Karpas-422 (cell line): ENCODE data around the gene HTT. TPM values are rescaled to one million over a fixed set of nuclear protein-coding genes. Genes with fewer than 3 reads are reported as not detected.

Experiments used
- DNase-seq: peaks from one replicate; pipeline ENCODE4 v3.0.0-alpha.2; 2015
- H2AFZ ChIP-seq: fragments of 200-600 bp; sonication (generic); 2 replicates; pipeline ENCODE4 v1.6.1; 2014; ENCODE audit warnings: antibody characterized with exemption, low read length, mixed read lengths
- H3K27ac ChIP-seq: fragments of 200-600 bp; sonication (generic); 2 replicates; pipeline ENCODE4 v1.5.1; 2014; ENCODE audit warnings: mild to moderate bottlenecking, low read length, moderate library complexity
- H3K27me3 ChIP-seq: fragments of 200-600 bp; sonication (generic); 2 replicates; pipeline ENCODE4 v1.6.1; 2014; ENCODE audit warnings: low read length, mixed read lengths
- H3K36me3 ChIP-seq: fragments of 200-600 bp; sonication (generic); 2 replicates; pipeline ENCODE4 v1.6.1; 2014; ENCODE audit warnings: low read length, mixed read lengths; ENCODE audit not compliant: insufficient read depth
- H3K4me1 ChIP-seq: fragments of 200-600 bp; sonication (generic); 2 replicates; pipeline ENCODE4 v1.6.1; 2014; ENCODE audit warnings: mild to moderate bottlenecking, low read length, mixed read lengths
- H3K4me2 ChIP-seq: fragments of 200-600 bp; sonication (generic); 2 replicates; pipeline ENCODE4 v1.6.1; 2014; ENCODE audit warnings: low read length, low read depth, mild to moderate bottlenecking; ENCODE audit not compliant: poor library complexity, severe bottlenecking
- H3K4me3 ChIP-seq: fragments of 200-600 bp; sonication (generic); 2 replicates; pipeline ENCODE4 v1.5.1; 2014; ENCODE audit warnings: mild to moderate bottlenecking, antibody characterized with exemption, low read length, mixed read lengths
- H3K79me2 ChIP-seq: fragments of 200-600 bp; sonication (generic); 2 replicates; pipeline ENCODE4 v1.6.1; 2014; ENCODE audit warnings: mild to moderate bottlenecking, low read length, mixed read lengths
- H3K9ac ChIP-seq: fragments of 200-600 bp; sonication (generic); 2 replicates; pipeline ENCODE4 v1.6.0; 2014; ENCODE audit warnings: low read length
- H3K9me2 ChIP-seq: fragments of 200-600 bp; sonication (generic), shearing (Covaris generic); replicated peaks from 2 replicates; pipeline ENCODE4 v1.6.0; 2014; ENCODE audit warnings: mild to moderate bottlenecking, low read length, moderate library complexity; ENCODE audit not compliant: insufficient read depth
- H3K9me3 ChIP-seq: fragments of 300-700, 200-600 bp; sonication (generic); 2 replicates; pipeline ENCODE4 v1.6.1; 2014; ENCODE audit warnings: low read length, mixed read lengths
- H4K20me1 ChIP-seq: fragments of 200-600 bp; sonication (generic); 2 replicates; pipeline ENCODE4 v1.6.1; 2014; ENCODE audit warnings: mild to moderate bottlenecking, antibody characterized with exemption, low read length, low read depth; ENCODE audit not compliant: insufficient read depth
- total RNA-seq: library from RNA; depleted of rRNA; stranded (reverse); fragments of >200 nt; shearing (Covaris generic); gene quantifications from 2 replicates; pipeline ENCODE4 v1.2.3, GENCODE V29; 2014; ENCODE audit warnings: low replicate concordance

HTT gene
- total RNA-seq, 1 experiment from 2014 or later: 24.8 TPM

- no peak overlapping the region for H3K9ac ChIP-seq
These were observed 149.7 kb downstream of the HTT start for GRCh38 chr4:3223956-3224748.

DNA sequence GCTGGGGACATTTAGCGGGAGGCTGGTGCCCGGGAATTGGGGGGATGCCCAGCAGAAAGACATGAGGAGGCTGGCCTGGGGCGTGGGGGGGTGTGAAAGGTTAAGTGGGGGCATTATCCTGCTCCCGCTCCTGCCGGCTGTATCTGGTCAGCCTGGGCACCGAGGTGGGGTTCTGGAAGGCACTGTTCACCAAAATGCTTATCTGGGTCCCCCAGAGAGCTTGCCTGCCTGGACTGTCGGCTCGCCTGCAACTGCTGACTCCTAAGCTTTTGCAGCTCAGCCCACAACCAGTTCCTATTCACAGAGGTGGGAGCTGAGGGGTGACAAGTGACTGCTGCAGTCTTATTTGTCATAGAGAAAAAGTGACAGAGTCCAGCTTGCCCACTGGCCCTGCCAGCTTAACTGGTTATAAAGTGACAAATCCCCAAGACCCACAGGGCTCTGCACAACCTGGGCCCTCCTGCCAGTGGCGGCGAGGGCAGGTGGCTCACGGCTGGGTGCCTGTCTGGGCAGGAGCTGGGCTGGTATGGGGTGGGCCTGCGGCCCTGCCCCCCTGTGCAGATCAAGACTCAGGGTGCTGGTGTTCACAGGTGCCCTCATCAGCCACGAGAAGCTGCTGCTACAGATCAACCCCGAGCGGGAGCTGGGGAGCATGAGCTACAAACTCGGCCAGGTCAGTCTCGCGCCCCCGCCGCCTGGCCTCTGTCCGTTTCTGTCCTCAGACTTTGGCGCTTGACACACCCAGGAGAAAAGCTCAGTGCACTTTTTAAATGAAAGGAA lies 150.8 kb downstream of the HTT start:
- no peak overlapping the region for H3K4me2 ChIP-seq
- no peak overlapping the region for H3K4me3 ChIP-seq
- no peaks in the 10 kb centered on the region for H3K4me1 ChIP-seq
- H3K27ac ChIP-seq: no peak overlapping the region
- H3K9ac ChIP-seq: no peak overlapping the region
- no peak for DNase-seq
- no peaks in the 10 kb centered on the region for H3K9me3 ChIP-seq
- 0 out of 2 replicates have a peak, but pooled peaks cover 3% of the 10 kb centered on the region for H4K20me1 ChIP-seq
- no peak overlapping the region for H2AFZ ChIP-seq
- H3K9me2 ChIP-seq: no peaks in the 10 kb centered on the region
- no peaks in the 10 kb centered on the region for H3K27me3 ChIP-seq
- no peaks in the 10 kb centered on the region for H3K79me2 ChIP-seq
- peaks cover 20% of the 10 kb centered on the region for H3K36me3 ChIP-seq

More at GRCh38 chr4:3223956-3224748, 149.7 kb downstream of the HTT start:
- no peaks in the 10 kb centered on the region for H3K79me2 ChIP-seq
- peaks cover 15% of the 10 kb centered on the region for H3K36me3 ChIP-seq
- H3K27ac ChIP-seq: no peak overlapping the region
- H3K9me2 ChIP-seq: no peaks in the 10 kb centered on the region
- no peak overlapping the region for H3K4me3 ChIP-seq
- no peak overlapping the region for H3K4me2 ChIP-seq
- H4K20me1 ChIP-seq: 0 out of 2 replicates have a peak, but pooled peaks cover 3% of the 10 kb centered on the region
- no peak for DNase-seq
- H3K27me3 ChIP-seq: no peaks in the 10 kb centered on the region
- H3K9me3 ChIP-seq: no peaks in the 10 kb centered on the region
- no peak overlapping the region for H2AFZ ChIP-seq
- H3K4me1 ChIP-seq: no peaks in the 10 kb centered on the region

GRCh38 chr4:3225936-3226335 lies 151.5 kb downstream of the HTT start:
- no peaks in the 10 kb centered on the region for H3K4me1 ChIP-seq
- no peak for DNase-seq
- H2AFZ ChIP-seq: no peak overlapping the region
- no peak overlapping the region for H3K9ac ChIP-seq
- no peaks in the 10 kb centered on the region for H3K9me3 ChIP-seq
- no peaks in the 10 kb centered on the region for H3K79me2 ChIP-seq
- no peak overlapping the region for H3K4me2 ChIP-seq
- H3K4me3 ChIP-seq: no peak overlapping the region
- H3K36me3 ChIP-seq: peaks cover 20% of the 10 kb centered on the region
- no peaks in the 10 kb centered on the region for H3K9me2 ChIP-seq
- H4K20me1 ChIP-seq: 0 out of 2 replicates have a peak, but pooled peaks cover 3% of the 10 kb centered on the region
- H3K27me3 ChIP-seq: no peaks in the 10 kb centered on the region
- H3K27ac ChIP-seq: no peak overlapping the region

DNA sequence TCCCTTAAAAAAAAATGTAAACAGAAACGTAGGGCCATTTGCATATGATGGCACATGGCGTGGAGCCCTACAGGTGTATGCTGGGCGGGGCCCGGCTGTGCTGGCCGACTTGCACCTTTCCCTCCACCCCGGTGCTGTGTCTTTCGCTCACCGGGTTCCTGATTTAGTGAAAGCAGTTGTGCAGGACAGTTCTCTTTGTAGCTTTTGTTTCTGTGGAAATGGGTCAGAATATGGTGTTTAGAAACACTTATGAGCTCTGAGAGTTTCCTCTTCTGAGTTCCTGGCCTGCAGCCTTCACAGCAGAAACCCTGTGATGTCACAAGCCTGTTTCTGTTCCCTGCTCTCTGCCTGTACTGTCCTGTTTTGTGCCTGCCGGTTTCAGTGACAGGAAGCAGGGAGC lies 152.0 kb downstream of the HTT start:
- no peaks in the 10 kb centered on the region for H3K9me2 ChIP-seq
- H3K36me3 ChIP-seq: peaks cover 19% of the 10 kb centered on the region
- H3K9ac ChIP-seq: no peak overlapping the region
- no peak for DNase-seq
- 0 out of 2 replicates have a peak, but pooled peaks cover 3% of the 10 kb centered on the region for H4K20me1 ChIP-seq
- no peaks in the 10 kb centered on the region for H3K9me3 ChIP-seq
- H3K79me2 ChIP-seq: no peaks in the 10 kb centered on the region
- no peaks in the 10 kb centered on the region for H3K4me1 ChIP-seq
- no peaks in the 10 kb centered on the region for H3K27me3 ChIP-seq
- H3K27ac ChIP-seq: no peak overlapping the region
- H2AFZ ChIP-seq: no peak overlapping the region
- H3K4me3 ChIP-seq: no peak overlapping the region
- no peak overlapping the region for H3K4me2 ChIP-seq

DNA sequence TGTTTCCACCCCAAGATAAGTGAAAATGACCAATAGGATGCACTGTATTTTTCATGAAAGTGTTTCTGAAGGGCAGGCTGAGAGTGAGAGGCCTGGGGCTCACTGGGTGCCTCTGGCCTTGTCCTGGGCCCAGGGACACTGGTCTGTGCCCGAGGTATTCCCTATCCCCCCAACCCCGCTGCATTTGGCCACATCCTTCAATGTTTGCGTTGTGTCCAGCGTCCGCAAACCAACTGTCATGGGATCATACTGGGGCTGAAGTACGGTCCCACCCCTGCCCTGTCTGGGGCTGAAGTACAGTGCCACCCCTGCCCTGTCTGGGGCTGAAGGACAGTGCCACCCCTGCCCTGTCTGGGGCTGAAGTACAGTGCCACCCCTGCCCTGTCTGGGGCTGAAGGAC lies 152.5 kb downstream of the HTT start:
- Histone ChIP-seq H3K9ac (no peak overlapping the region), H3K79me2 (no peaks in the 10 kb centered on the region), H3K9me3 (no peaks in the 10 kb centered on the region), H3K4me2 (no peak overlapping the region), H3K27me3 (no peaks in the 10 kb centered on the region), H4K20me1 (0 out of 2 replicates have a peak, but pooled peaks cover 3% of the 10 kb centered on the region), H3K9me2 (no peaks in the 10 kb centered on the region), H3K4me3 (no peak overlapping the region), H3K4me1 (no peaks in the 10 kb centered on the region), H3K36me3 (peaks cover 16% of the 10 kb centered on the region), H3K27ac (no peak overlapping the region), H2AFZ (no peak overlapping the region)
- no peak for DNase-seq

DNA sequence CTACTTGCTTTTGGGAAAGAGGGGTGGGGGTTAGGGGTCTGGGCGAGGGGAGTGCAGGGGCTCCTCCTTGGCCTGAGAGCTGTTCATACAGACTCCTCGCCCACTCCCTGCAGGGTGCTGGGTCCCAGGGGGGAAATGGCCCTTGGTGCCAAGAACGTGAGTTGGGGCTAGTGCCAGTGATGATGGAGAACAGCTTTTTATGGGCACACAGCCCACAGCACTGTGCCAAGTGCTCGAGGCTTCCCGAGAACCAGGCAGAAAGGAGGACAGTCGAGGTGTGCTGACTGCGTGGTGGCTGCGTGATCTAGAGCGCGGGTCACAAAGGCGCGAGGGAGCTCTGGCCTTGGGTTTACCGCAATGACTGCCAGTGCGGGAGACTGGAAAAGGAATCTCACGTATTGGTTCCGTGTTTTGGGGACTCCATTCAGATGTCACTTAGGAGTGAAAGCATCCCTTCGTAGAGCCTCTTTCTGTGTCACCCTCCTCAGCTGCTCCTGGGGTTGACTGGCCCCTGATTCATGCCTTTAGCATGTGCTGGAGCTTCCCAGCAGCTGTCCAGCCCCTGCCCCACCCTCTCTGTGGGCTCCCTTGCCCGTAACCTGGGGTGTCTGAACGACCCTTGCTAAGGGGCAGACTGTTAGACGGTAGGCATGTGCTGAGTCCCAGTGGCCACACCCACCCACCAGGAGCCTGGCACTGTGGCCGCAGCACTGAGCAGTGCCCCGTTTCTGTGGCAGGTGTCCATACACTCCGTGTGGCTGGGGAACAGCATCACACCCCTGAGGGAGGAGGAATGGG lies 153.6 kb downstream of the HTT start:
- Histone ChIP-seq H4K20me1 (0 out of 2 replicates have a peak, but pooled peaks cover 3% of the 10 kb centered on the region), H3K9ac (no peak overlapping the region), H2AFZ (no peak overlapping the region), H3K27ac (no peak overlapping the region), H3K36me3 (peaks cover 16% of the 10 kb centered on the region), H3K9me2 (no peaks in the 10 kb centered on the region), H3K4me1 (no peaks in the 10 kb centered on the region), H3K9me3 (no peaks in the 10 kb centered on the region), H3K4me2 (no peak overlapping the region), H3K27me3 (no peaks in the 10 kb centered on the region), H3K4me3 (no peak overlapping the region), H3K79me2 (no peaks in the 10 kb centered on the region)
- DNase-seq: no peak

- no peak overlapping the region for H3K27ac ChIP-seq
- H4K20me1 ChIP-seq: no peaks in the 10 kb centered on the region
- no peak for DNase-seq
- peaks cover 13% of the 10 kb centered on the region for H3K36me3 ChIP-seq
- H3K79me2 ChIP-seq: no peaks in the 10 kb centered on the region
- H3K4me2 ChIP-seq: no peak overlapping the region
- H2AFZ ChIP-seq: no peak overlapping the region
- no peak overlapping the region for H3K4me3 ChIP-seq
- no peaks in the 10 kb centered on the region for H3K4me1 ChIP-seq
- no peak overlapping the region for H3K9ac ChIP-seq
- H3K9me2 ChIP-seq: no peaks in the 10 kb centered on the region
- H3K27me3 ChIP-seq: no peaks in the 10 kb centered on the region
- no peaks in the 10 kb centered on the region for H3K9me3 ChIP-seq
These were observed 154.4 kb downstream of the HTT start for GRCh38 chr4:3228881-3229280.

DNA sequence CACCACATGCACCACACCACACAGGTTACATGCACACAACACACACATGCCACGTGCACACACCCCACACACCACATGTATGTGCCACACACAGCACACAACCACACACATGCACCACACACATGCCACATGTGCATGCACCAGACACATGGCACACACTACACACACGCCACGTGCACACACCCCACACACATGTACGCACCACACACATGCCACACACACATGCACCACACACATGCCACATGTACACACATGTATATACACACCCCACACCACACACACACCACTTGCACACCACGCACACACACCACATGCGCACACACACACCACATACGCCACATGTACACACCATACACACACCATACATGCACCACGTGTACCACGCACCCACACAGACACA lies 154.8 kb downstream of the HTT start:
- Histone ChIP-seq H4K20me1 (no peaks in the 10 kb centered on the region), H3K9ac (no peak overlapping the region), H3K4me1 (no peaks in the 10 kb centered on the region), H3K36me3 (peaks cover 13% of the 10 kb centered on the region), H3K4me3 (no peak overlapping the region), H3K4me2 (no peak overlapping the region), H3K9me2 (no peaks in the 10 kb centered on the region), H3K27ac (no peak overlapping the region), H3K27me3 (no peaks in the 10 kb centered on the region), H3K9me3 (no peaks in the 10 kb centered on the region), H3K79me2 (no peaks in the 10 kb centered on the region), H2AFZ (no peak overlapping the region)
- no peak for DNase-seq
